Measurements from ENCODE around the gene GATAD2B.
"Not testable (repeated sequence)": the region's sequence is repeated elsewhere in the genome, so short reads cannot be mapped to it uniquely, and the experiment has no call there.

GATAD2B gene

GRCh38 chr1:153929426-153929825 is 6.7 kb upstream of the GATAD2B start:
- DNase-seq: no peak

- DNase-seq: no peak
Observed at GRCh38 chr1:153928791-153929341, 6.1 kb upstream of the GATAD2B start.

- no peak for DNase-seq
Observed at GRCh38 chr1:153928245-153928644, 5.5 kb upstream of the GATAD2B start.

GRCh38 chr1:153926405-153926804 is 3.6 kb upstream of the GATAD2B start:
- no peak for DNase-seq

- no peak for DNase-seq
Observed at GRCh38 chr1:153922076-153922971, 448 bp downstream of the GATAD2B start.

- DNase-seq: no peak
Observed at GRCh38 chr1:153921803-153922075, 1.0 kb downstream of the GATAD2B start.

GRCh38 chr1:153921080-153921802 is 1.5 kb downstream of the GATAD2B start:
- no peak for DNase-seq

GRCh38 chr1:153919876-153920852 is 2.6 kb downstream of the GATAD2B start:
- no peak for DNase-seq

GRCh38 chr1:153916297-153916696 is 6.5 kb downstream of the GATAD2B start:
- DNase-seq: no peak

GRCh38 chr1:153912349-153912748 is 10.4 kb downstream of the GATAD2B start:
- no peak for DNase-seq

- not testable (repeated sequence) for DNase-seq
Observed at GRCh38 chr1:153910560-153910959, 12.2 kb downstream of the GATAD2B start.

- DNase-seq: no peak
Observed at GRCh38 chr1:153908071-153908470, 14.7 kb downstream of the GATAD2B start.

- no peak for DNase-seq
Observed at GRCh38 chr1:153907134-153907533, 15.6 kb downstream of the GATAD2B start.

GRCh38 chr1:153906396-153906795 is 16.4 kb downstream of the GATAD2B start:
- DNase-seq: no peak

- DNase-seq: not testable (repeated sequence)
Observed at GRCh38 chr1:153905908-153906307, 16.9 kb downstream of the GATAD2B start.

GRCh38 chr1:153903841-153904455 is 18.8 kb downstream of the GATAD2B start:
- DNase-seq: no peak

GRCh38 chr1:153899509-153899908 is 23.3 kb downstream of the GATAD2B start:
- DNase-seq: no peak

- DNase-seq: not testable (repeated sequence)
Observed at GRCh38 chr1:153895866-153896265, 26.9 kb downstream of the GATAD2B start.

GRCh38 chr1:153891042-153891441 is 31.7 kb downstream of the GATAD2B start:
- not testable (repeated sequence) for DNase-seq

GRCh38 chr1:153888533-153888932 is 34.2 kb downstream of the GATAD2B start:
- no peak for DNase-seq

GRCh38 chr1:153886127-153886526 is 36.6 kb downstream of the GATAD2B start:
- DNase-seq: no peak

- DNase-seq: no peak
Observed at GRCh38 chr1:153883223-153883622, 39.5 kb downstream of the GATAD2B start.

All from effector CD4-positive, alpha-beta T cell (primary cell).